ENCODE data around the gene RABGGTA. TPM values are rescaled to one million over a fixed set of nuclear protein-coding genes. Genes with fewer than 3 reads are reported as not detected.
A peak's percentile ranks its signal among the peaks of the same experiment; 100 is the strongest.

The RABGGTA gene
- total RNA-seq, 1 donor from 2014 or later: 54.0 TPM

DNA sequence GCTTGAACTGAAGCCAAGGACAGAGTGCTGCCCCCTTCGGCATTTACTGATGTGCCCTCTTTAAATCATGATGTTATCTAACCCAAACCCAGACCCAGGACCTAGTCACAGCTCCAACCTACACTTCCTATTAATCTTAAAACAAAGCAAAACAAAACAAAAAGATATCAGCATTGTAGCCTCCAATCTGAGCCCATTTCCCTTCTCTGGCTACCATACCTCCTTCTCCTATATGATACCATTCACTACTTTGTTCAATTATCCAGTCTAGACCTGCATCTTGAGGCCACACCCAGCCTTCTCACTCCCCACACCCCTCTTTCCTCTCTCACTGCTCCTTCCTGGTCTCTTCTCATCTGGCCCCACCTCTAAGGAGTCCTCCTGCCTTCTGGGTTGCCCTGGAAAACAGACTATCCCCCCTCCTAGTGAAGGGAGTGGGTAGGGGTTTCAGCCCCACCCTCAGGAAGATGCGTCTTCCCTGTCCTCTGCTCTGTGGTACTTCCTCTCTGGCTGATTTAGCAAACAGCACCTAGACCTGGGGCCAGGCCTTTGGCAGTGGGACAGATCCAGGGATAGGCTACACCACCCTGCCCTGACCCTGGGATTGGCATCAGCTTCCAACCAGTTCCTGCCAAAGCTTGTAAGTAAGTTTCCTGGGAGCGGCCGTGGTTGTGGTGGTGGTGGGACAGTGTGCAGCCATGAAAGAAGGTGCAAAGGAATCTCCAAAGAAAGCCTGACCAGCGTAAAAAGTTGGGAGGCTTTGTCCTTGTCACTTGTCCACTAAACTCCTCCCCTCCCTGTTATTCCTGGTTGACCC lies 43.2 kb upstream of the RABGGTA start:
- DNase-seq (ENCODE audit: low read depth): no peak
- TF ChIP-seq, protein P1, sequence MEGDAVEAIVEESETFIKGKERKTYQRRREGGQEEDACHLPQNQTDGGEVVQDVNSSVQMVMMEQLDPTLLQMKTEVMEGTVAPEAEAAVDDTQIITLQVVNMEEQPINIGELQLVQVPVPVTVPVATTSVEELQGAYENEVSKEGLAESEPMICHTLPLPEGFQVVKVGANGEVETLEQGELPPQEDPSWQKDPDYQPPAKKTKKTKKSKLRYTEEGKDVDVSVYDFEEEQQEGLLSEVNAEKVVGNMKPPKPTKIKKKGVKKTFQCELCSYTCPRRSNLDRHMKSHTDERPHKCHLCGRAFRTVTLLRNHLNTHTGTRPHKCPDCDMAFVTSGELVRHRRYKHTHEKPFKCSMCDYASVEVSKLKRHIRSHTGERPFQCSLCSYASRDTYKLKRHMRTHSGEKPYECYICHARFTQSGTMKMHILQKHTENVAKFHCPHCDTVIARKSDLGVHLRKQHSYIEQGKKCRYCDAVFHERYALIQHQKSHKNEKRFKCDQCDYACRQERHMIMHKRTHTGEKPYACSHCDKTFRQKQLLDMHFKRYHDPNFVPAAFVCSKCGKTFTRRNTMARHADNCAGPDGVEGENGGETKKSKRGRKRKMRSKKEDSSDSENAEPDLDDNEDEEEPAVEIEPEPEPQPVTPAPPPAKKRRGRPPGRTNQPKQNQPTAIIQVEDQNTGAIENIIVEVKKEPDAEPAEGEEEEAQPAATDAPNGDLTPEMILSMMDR (IDR thresholded peaks at IDR 0.05; ENCODE audit: insufficient read depth, low read length, poor library complexity, severe bottlenecking): no peak
- H3K27me3 ChIP-seq (ENCODE audit: control insufficient read depth, insufficient read depth, low read length): peaks cover 25% of the 10 kb centered on the region
- H3K4me3 ChIP-seq (ENCODE audit: low read depth, low read length): no peak overlapping the region
- no peaks in the 10 kb centered on the region for H3K36me3 ChIP-seq (ENCODE audit: control insufficient read depth, insufficient read depth, low read length)

DNA sequence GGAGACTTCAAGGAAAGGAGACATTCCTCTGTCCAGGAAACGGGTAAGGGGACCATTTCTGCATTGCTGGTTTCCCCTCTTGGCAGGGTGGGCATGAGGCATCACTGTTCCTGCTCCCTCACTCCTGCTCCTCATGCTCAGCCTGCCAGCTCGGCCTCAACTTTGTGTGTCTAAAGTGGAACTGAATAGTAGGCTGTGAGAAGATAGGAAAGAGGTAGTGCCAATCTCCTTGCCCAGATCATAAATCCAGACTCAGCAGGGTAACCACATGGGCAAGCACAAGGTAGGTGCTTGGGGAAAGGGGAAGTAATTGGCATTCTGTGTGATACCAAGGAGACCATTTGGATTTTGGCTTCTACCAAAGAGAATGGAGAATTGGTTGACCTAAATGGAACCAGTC lies 42.5 kb upstream of the RABGGTA start:
- H3K4me3 ChIP-seq (ENCODE audit: low read depth, low read length): no peak overlapping the region
- DNase-seq (ENCODE audit: low read depth): no peak
- no peaks in the 10 kb centered on the region for H3K36me3 ChIP-seq (ENCODE audit: control insufficient read depth, insufficient read depth, low read length)
- TF ChIP-seq, protein P1 (IDR thresholded peaks at IDR 0.05; ENCODE audit: insufficient read depth, low read length, poor library complexity, severe bottlenecking): no peak
- H3K27me3 ChIP-seq (ENCODE audit: control insufficient read depth, insufficient read depth, low read length): peaks cover 20% of the 10 kb centered on the region

DNA sequence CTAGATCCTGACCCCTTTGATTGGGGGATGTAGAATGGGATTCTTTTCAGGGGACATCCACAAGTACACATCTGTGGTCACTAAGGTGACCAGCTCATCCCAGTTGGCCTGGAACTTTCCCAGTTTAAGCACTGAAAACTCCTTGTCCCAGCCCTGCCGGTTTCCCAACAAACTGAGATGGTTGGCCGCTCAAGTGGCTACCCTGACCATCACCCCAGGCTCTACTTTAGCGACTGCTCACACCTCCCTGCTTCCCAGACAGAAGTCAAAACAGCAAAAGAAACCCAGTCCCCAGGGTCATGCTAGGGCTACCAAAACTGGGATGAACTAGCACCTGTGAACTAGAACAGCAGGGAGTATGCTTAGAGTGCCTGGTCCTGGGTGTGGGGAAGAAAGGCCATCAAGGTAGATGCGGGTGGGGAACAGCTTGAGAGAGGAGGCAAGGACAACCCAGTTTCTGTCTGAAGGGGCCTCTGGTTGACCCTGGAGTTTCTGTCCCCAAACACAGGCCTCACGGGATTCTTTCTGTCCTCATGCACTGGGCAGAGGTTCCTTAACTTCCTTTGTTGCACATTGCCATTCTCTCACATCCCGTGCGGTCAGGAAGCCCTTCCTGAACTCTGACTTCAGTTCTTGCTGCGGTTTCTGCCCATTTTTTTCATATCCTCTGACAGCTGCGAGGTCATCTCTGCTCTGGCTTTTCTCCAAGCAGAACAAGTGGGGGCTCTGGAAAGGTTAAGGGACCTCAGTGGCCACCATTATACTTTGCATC lies 41.5 kb upstream of the RABGGTA start:
- no peak for DNase-seq (ENCODE audit: low read depth)
- no peaks in the 10 kb centered on the region for H3K36me3 ChIP-seq (ENCODE audit: control insufficient read depth, insufficient read depth, low read length)
- H3K4me3 ChIP-seq (ENCODE audit: low read depth, low read length): no peak overlapping the region
- peaks cover 14% of the 10 kb centered on the region for H3K27me3 ChIP-seq (ENCODE audit: control insufficient read depth, insufficient read depth, low read length)
- TF ChIP-seq, protein P1 (IDR thresholded peaks at IDR 0.05; ENCODE audit: insufficient read depth, low read length, poor library complexity, severe bottlenecking): no peak

DNA sequence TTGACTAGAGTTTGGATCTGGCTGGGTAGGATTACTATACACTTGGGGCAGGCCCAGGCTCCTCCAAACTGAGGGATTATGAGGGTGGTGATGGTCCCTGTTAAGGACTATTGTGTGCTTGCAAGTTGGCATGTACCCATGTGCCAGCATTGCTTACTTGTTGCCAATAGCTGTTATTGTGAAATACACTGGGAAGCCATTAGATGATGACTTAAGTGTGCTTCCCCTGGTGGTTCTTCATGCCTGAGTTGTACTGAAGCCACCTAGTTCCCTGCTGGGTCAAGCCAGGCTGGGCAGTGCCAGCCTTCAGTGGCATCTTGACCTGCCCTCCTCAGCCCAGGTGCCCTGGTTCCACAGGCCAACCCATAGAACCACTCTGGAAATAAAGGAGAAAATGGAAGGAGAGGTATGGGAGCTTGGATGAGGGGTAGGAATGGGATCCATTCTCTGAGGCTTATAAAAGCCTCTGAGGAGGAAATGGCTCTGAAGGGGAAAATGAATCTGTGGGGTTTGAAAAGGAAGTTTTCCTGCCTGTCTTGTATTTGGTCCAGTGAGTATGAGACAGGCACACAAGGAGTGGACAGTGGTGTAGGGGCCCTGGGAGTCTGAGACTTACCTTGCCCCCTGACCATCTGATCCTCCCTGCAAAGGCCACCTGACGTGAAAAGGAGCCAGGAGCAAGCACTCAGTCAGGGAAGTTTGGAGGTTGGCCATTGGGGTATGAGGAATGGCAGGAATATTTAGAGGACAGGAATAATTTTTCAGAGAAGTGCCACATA lies 40.6 kb upstream of the RABGGTA start:
- Histone ChIP-seq H3K4me3 (ENCODE audit: low read depth, low read length) (no peak overlapping the region), H3K27me3 (ENCODE audit: control insufficient read depth, insufficient read depth, low read length) (peaks cover 12% of the 10 kb centered on the region), H3K36me3 (ENCODE audit: control insufficient read depth, insufficient read depth, low read length) (no peaks in the 10 kb centered on the region)
- DNase-seq (ENCODE audit: low read depth): no peak
- TF ChIP-seq, protein P1 (IDR thresholded peaks at IDR 0.05; ENCODE audit: insufficient read depth, low read length, poor library complexity, severe bottlenecking): no peak

DNA sequence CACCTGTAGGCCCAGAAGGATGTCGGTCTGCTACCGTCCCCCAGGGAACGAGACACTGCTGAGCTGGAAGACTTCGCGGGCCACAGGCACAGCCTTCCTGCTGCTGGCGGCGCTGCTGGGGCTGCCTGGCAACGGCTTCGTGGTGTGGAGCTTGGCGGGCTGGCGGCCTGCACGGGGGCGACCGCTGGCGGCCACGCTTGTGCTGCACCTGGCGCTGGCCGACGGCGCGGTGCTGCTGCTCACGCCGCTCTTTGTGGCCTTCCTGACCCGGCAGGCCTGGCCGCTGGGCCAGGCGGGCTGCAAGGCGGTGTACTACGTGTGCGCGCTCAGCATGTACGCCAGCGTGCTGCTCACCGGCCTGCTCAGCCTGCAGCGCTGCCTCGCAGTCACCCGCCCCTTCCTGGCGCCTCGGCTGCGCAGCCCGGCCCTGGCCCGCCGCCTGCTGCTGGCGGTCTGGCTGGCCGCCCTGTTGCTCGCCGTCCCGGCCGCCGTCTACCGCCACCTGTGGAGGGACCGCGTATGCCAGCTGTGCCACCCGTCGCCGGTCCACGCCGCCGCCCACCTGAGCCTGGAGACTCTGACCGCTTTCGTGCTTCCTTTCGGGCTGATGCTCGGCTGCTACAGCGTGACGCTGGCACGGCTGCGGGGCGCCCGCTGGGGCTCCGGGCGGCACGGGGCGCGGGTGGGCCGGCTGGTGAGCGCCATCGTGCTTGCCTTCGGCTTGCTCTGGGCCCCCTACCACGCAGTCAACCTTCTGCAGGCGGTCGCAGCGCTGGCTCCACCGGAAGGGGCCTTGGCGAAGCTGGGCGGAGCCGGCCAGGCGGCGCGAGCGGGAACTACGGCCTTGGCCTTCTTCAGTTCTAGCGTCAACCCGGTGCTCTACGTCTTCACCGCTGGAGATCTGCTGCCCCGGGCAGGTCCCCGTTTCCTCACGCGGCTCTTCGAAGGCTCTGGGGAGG lies 39.5 kb upstream of the RABGGTA start, which contains the start of gene LTB4R:
LTB4R (plus strand) TSS at position 857 of the 959 bp plus-strand sequence. CDS start 4,150 bp downstream, outside the sequence.
- Histone ChIP-seq H3K36me3 (ENCODE audit: control insufficient read depth, insufficient read depth, low read length) (no peaks in the 10 kb centered on the region), H3K4me3 (ENCODE audit: low read depth, low read length) (no peak within 1 kb of the TSS), H3K27me3 (ENCODE audit: control insufficient read depth, insufficient read depth, low read length) (peaks cover 3% of the 10 kb centered on the region)
- peak; percentile 31 for DNase-seq (ENCODE audit: low read depth)
- TF ChIP-seq, protein P1 (IDR thresholded peaks at IDR 0.05; ENCODE audit: insufficient read depth, low read length, poor library complexity, severe bottlenecking): peak; percentile 22

All from kidney epithelial cell (primary cell).